Choroid plexus epithelial cell (primary cell): ENCODE measurements around the gene ST7.

ENCODE experiments used
- DNase-seq: peaks from one replicate; pipeline ENCODE4 v3.0.0-alpha.2; 2010; ENCODE audit warnings: low read depth
- H3K4me3 ChIP-seq: 2 replicates; pipeline ENCODE4 v1.5.1; 2011; ENCODE audit warnings: low read depth, mild to moderate bottlenecking, control low read depth, low read length, moderate library complexity
- TF ChIP-seq, protein P1 (sequence below): conservative IDR thresholded peaks from 2 replicates; pipeline ENCODE4 v1.5.1; 2011; ENCODE audit warnings: low read depth, mild to moderate bottlenecking, control low read depth, inconsistent platforms, low read length, moderate library complexity

ST7 gene

DNA sequence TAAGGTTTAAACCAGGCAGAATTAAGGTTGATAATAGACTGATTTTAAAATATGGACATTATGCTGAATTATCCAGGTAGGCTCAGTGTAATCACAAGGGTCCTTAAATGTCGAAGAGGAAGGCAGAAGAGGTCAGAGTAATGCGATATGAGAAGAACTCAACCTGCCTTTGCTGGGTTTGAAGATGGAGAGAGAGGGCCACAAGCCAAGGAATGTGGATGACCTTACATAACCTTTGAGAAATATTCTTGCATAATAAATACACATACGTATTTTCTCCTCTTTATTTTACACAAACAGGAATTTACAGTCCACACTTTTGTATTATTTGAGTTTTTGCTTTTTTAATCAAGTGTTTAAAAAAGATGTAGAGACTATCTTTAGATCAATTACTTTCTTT is 88.5 kb downstream of the ST7 start:
- TF ChIP-seq, protein P1, sequence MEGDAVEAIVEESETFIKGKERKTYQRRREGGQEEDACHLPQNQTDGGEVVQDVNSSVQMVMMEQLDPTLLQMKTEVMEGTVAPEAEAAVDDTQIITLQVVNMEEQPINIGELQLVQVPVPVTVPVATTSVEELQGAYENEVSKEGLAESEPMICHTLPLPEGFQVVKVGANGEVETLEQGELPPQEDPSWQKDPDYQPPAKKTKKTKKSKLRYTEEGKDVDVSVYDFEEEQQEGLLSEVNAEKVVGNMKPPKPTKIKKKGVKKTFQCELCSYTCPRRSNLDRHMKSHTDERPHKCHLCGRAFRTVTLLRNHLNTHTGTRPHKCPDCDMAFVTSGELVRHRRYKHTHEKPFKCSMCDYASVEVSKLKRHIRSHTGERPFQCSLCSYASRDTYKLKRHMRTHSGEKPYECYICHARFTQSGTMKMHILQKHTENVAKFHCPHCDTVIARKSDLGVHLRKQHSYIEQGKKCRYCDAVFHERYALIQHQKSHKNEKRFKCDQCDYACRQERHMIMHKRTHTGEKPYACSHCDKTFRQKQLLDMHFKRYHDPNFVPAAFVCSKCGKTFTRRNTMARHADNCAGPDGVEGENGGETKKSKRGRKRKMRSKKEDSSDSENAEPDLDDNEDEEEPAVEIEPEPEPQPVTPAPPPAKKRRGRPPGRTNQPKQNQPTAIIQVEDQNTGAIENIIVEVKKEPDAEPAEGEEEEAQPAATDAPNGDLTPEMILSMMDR: no peak

DNA sequence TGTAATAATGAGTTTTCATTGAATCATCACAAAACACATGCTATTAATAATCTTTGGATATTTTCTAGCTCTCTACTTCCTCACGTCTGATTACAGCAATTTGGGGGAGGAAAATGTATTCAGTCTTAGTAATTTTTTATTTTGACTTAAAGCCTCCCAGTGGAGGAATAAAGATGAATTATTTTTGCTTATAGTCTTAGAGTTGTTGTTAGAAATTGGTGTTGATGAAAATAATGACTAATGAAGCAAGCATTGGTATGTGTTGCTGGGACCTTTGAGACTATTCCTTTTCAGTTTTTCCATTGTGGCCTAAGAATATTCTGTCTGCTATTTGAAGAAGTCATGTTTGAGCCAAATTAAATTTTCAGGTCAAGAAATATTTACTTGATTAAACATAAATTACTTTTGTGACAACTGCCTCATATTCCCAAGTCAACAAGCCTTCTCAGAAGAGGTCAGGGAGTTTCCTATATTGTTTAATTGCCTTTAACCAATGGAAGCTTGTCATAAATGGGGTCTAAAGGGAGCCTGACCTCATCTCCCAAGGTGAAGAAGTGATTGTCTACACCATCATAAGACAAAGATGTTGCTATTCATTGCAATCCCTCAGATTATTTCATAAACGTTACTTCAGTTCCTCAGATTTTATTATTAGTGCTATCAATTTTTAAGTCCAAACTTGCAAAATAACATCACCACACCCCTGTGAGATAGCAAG is 90.0 kb downstream of the ST7 start:
- no peak for DNase-seq
- no peak overlapping the region for H3K4me3 ChIP-seq
- TF ChIP-seq, protein P1: no peak

More for the DNA sequence above, 88.5 kb downstream of the ST7 start:
- peak; percentile 31 for DNase-seq
- H3K4me3 ChIP-seq: no peak overlapping the region

DNA sequence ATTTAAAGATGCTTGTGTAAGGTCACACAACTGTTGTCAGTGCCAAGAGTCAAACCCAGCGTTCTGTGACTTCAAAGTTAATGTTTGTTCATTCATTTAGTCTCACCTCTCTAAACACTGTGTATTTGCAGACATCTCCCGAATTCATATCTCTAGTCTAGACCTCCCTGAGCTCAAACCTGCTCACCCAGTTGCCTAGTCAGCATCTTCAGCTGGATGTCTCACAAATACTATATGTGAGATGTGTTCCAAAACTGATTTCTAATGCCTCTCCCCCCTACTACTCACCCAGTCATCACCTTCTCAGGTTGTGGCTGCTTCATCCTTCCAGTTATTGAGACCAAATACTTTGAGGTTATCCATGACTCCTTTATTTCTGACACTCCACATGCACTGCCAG is 91.4 kb downstream of the ST7 start:
- H3K4me3 ChIP-seq: no peak overlapping the region
- DNase-seq: no peak
- TF ChIP-seq, protein P1: no peak

DNA sequence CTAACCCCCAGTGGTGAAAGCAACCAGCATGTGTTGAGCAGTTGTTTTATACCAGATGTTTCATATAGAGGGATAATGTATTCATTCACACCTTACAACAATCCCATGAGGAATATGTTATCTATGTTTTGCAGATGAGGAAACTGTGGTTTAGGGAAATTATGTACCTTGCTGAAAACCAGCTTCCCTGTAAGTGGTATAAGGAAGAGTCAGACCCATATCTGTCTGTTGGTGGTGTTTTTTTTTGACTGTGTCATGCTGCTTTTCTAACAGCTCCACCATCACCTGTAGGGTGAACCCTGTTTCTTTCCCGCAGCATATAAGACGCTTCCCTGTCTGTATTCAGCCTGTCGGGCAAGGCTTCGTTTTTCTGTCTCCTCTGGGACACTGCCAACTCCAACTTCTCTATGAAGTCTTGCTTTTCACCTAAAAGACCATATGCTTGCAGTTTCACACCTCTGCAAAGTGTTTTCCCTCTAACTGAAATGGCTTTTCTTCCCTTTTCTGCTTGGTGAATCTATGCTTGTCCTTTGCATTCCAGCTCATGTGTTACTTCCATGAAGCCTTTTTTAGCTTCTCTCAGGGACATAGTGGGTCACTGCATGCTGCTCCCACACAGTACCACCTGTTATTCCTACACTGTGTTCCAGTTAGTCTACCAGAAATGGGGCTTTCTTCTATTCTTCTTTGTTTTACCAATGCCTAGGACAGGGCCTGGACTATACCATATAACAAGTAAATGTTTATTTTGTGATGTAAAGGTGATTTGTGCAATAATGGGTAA is 92.8 kb downstream of the ST7 start:
- DNase-seq: no peak
- no peak overlapping the region for H3K4me3 ChIP-seq
- TF ChIP-seq, protein P1: no peak

DNA sequence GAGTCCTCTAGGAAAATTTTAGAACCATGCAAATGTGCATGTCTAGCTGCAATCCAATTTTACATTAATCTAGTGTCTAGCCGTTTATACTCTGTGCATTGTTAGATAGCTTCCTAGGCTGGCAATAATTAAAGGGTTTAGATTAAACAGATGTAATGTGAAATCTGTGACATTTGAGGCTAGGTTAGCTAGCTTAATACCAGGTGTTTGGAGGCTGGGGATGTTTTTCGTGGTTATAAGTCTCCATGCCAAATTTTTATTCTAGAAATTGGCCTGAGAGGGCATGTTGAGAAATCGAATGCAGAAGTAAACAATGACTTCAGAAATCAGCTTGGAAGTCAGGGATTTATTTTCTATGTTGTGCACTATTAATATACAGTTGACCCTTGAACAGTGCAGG is 94.2 kb downstream of the ST7 start:
- TF ChIP-seq, protein P1: no peak

DNA sequence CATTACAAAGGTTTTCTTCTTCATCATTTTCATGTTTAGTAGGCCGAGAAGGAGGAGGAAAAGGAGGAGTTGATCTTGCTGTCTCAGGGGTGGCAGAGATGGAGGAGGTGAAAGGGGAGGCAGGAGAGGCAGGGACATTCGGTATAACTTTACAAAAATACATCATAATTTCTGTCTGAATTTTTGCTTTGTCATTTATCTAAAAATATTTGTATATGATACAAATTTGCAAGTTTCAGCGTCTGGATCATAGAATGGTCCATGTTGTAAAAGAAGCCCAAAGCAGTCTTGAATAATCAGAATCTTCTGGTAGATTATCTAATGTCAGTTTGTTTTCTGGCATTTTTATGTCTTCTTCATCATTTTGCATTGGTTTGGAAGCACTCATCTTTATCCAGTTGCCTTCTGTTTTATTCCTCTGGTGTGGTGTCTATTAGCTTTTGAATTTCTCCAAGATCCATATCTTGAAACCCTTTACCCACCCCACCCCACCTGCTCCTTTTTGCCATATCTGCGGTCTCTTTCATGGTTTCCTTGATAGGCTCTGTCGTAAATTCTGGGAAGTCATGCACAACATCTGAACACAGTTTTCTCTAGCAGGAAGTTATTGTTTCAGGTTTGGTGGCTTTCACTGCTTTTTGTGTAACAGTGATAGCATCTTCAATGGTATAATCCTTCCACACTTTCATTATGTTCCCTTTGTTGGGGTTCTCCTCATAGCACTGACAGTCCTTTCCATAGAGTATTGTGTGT is 95.0 kb downstream of the ST7 start:
- H3K4me3 ChIP-seq: no peak overlapping the region
- TF ChIP-seq, protein P1: no peak
- no peak for DNase-seq

More for the DNA sequence above, 94.2 kb downstream of the ST7 start:
- no peak overlapping the region for H3K4me3 ChIP-seq
- DNase-seq: peak; percentile 47
